NCI-H510A treated with DMSO at 0.1 percent for 48 hours (cell line): ENCODE data around the gene ACER3.
A peak's percentile ranks its signal among the peaks of the same experiment; 100 is the strongest.
"Not testable (repeated sequence)": the region's sequence is repeated elsewhere in the genome, so short reads cannot be mapped to it uniquely, and the experiment has no call there.

Source experiments
- DNase-seq: peaks from one replicate; lab custom pipeline; 2025; lab: John Stamatoyannopoulos, UW

ACER3 gene

GRCh38 chr11:76919887-76920746 lies 59.4 kb downstream of the ACER3 start:
- DNase-seq = peak; percentile 96

DNA sequence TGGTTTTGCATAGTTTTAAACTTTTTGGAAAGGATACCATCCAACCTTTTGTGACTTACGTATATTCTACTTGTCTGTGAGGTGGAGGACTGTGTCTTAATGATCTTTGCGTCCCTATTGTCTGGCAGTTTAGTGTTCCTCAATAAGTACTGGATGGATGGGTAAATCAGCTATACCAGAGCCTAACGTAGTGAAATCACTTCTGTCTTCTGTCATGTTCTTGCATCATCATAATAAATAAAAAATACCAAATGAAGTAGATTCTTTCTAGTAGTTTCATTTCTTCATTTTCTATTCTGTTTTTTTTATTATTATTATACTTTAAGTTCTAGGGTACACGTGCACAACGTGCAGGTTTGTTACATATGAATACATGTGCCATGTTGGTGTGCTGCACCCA lies 66.4 kb downstream of the ACER3 start:
- DNase-seq = no peak

GRCh38 chr11:76935042-76935441 lies 74.3 kb downstream of the ACER3 start:
- no peak for DNase-seq

- DNase-seq = no peak
Observed at GRCh38 chr11:76939219-76939631, 78.5 kb downstream of the ACER3 start.

DNA sequence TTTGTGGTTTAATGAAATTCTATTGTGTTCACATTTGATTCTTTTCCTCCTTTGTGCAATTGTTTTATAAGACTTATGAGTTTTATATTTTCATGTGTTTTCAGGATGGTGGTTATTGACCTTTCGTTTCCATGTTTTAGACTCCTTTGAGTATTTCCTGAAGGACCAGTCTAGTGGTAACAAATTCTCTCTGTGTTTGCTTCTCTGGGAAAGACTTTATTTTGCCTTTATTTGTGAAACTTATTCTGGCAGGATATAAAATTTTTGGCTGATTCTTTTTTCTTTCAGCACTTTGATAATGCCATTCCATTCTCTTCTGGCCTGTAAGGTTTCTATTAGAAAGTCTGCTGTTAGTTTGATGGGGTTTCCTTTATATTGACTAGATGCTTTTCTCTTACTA lies 83.5 kb downstream of the ACER3 start:
- DNase-seq = no peak

GRCh38 chr11:76946223-76946622 lies 85.5 kb downstream of the ACER3 start:
- DNase-seq = no peak

- no peak for DNase-seq
Observed at GRCh38 chr11:76947190-76947589, 86.5 kb downstream of the ACER3 start.

DNA sequence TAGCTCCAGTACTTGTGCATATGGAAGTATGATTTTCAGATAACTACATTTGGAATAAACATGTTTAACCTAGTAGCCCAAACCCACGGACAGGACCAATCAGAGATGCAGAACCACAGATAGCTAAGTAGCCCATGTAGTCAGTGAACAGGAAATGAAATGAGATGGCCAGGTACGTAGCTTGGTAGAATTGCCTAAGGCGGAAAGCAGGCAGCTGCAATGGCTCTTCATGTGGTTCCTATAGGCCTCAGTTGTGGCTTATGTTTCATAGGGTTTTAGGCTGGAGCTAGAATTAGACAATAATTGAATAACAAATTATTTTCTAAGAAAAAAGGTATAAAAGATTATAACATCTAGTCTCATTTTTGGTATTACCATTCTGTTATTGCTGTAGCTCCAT lies 87.1 kb downstream of the ACER3 start:
- no peak for DNase-seq

GRCh38 chr11:76955459-76956114 lies 94.9 kb downstream of the ACER3 start:
- no peak for DNase-seq

DNA sequence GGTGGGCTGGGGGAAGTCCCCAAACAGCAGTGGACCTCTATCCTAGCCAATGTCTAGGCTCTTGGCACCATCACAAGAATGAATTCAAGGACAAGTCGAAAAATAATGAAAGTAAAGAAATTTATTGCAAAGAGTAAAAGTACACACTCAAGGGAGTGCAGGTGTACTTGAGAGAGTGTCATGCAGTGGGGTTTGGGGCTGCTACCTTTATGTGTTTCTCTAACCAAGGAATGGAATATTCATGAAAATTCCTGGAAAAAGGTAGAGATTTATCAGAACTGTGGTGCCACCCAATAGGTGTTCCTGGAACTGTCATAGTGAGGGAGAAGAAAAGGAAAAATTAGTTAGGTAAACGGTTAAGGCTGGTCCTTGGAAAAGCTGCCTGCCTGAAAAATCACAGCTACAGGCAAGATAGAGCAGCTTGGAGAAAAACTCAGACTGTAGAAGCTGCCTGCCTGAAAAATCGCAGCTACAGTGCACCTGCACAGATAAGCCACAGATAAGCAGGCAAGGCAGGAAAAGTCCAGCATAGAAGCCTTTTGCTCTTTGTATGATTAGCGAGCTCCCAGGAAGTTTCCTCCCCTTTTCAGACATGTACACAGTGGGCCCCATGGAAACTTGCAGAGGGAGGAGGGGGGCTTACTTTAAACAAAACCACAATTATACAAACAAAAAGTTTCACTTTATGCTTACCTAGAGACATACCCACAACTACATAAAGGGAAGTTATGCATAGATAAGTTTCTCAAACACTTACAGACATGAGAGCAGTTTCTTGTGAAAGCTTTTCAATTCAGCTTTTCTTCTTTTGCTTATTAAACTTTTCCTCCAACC lies 102.1 kb downstream of the ACER3 start:
- no peak for DNase-seq

DNA sequence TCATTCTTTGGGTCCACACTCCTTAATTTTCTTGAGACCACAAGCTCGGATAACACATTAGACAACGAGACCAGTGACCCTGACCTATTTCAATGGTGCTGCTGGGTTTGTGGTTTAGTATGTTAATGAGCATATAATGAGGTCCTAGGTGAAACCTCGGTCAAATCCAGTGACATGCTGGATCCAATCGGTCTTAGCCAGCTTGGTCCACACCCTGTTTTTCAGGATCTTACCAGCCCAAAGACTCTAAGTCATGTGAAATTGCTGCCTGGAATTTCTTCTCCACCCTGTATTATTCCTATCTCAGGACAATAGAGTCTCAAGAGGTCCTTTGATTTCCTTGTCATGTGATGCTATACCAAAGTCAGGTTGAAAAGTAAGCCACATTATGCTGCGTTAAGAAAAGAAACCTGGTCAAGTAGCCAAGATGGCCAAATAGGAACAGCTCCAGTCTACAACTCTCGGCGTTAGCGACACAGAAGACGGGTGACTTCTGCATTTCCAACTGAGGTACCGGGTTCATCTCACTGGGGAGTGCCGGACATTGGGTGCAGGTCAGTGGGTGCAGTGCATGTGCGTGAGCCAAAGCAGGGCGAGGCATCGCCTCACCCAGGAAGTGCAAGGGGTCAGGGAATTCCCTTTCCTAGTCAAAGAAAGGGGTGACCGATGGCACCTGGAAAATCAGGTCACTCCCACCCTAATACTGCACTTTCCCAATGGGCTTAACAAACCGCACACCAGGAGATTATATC lies 102.9 kb downstream of the ACER3 start:
- not testable (repeated sequence) for DNase-seq

GRCh38 chr11:76972051-76972450 lies 111.3 kb downstream of the ACER3 start:
- no peak for DNase-seq

DNA sequence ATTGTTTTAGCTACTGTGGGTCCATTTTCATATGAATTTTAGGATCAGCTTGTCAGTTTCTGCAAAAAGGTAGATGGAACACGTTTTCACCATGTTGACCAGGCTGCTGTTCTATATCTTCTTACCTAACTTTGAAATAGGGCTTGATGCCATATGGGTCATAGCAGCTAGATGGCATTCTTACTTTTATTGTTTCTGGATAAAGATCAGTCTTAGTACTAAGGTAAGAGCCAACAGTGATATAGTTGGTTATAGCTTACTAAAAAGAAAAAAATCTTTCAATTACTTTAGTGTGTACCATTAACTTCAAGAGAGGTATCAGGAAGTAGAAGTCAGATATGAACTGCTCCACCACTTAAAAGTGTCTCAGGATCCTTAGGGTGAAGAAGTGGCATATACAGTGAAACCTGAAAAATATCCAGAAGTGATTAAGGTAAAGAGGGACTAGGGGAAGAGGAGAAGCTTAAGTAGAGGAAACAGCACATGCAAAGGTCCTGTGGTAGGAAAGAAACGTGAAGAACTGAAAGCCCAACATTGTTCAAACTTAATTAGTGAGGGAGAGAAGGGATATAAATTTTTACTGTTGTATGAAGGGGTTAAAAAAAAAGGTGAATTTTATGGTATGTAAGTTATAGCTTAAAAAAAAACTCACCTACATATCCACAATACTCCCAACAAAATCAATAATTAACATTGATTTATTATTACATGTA lies 113.6 kb downstream of the ACER3 start:
- no peak for DNase-seq

DNA sequence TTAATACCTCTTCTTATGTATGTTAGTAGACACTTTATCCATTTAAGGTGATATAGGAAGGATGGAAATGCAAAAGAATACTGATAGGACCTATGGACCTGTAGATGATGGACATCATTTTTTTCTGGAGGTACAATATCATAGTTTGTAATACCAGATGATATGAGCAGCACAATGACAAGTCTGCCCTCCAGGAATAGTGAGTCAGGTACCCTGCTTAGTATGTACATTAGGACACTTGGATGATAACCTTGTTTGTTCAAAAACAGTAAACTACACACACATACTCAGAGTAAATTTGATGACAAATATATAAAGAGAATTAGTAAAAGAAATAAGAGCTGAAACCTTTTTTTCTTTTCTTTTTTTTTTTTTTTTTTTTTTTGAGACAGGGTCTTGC lies 114.8 kb downstream of the ACER3 start:
- no peak for DNase-seq

- no peak for DNase-seq
Observed at GRCh38 chr11:76977791-76978190, 117.1 kb downstream of the ACER3 start.

GRCh38 chr11:76978239-76978638 lies 117.5 kb downstream of the ACER3 start:
- no peak for DNase-seq

DNA sequence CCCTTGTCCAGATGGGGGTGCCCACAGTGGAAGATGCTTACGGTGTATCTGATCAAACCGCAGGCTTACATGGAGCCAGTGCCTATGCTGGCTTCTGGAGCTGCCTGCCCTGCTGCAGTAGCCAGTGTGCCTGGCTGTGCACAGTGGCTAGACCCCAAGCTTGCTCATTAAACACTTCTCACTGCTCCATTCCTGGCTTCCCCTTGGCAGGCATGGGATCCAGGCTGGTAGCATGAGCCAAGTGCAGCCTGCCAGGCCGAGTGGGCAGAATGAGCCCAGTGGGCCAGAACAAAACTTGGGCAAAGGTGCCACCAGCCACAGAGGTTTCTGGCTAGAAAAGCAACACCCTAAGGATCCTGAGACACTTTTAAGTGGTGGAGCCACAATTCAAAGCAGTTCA lies 118.1 kb downstream of the ACER3 start:
- DNase-seq = no peak

DNA sequence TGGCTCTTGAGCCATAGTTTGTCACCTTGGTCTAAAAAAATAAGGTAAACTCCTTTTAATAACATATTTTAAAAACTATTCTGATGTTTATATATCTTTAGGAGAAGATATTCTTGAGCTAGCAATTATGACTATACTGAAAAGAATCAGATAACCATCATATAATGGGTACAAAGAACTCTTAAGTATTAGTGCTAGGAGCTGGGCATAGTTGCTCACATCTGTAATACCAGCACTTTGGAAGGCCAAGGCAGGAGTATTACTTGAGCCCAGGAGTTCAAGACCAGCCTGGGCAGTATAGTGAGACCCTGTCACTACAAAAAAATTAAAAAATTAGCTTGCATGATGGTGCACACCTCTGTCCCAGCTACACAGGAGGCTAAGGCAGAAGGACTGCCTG lies 119.5 kb downstream of the ACER3 start:
- no peak for DNase-seq

GRCh38 chr11:76984743-76985142 lies 124.0 kb downstream of the ACER3 start:
- peak; percentile 4 for DNase-seq

- no peak for DNase-seq
Observed at GRCh38 chr11:76987203-76987602, 126.5 kb downstream of the ACER3 start.

DNA sequence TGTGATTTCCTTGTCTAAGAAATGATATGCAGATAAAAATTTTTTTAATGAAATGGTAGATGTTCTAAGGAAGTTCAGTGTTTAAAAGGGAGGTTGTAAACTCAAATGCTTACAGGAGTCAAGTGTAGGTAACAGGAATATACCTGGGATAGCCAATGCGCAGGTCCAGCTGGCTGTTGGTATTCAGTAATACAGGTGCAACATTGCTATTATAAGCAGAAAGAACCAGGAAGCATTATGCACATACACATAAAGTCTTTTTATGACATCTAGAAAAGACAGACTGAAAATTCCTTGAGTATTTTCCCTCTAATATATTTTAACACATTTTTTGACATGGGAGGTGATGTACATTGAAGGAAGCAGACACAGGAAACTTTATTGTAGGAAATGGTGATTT lies 129.9 kb downstream of the ACER3 start:
- no peak for DNase-seq
